HepG2 (cell line): ENCODE data around the gene MPZ. TPM values are rescaled to one million over a fixed set of nuclear protein-coding genes. Genes with fewer than 3 reads are reported as not detected.
A peak's percentile ranks its signal among the peaks of the same experiment; 100 is the strongest.

Experiments used
- FIP1L1 ChIP-seq: fragments of 200-400 bp; formaldehyde crosslinking; IDR thresholded peaks from 2 replicates; pipeline ENCODE4 v1.6.1; 2018; ENCODE audit warnings: low read depth, mild to moderate bottlenecking, low read length, moderate library complexity, borderline replicate concordance; ENCODE audit not compliant: insufficient read depth
- FOXA1 ChIP-seq, 2 experiments: fragments of 450-650 bp in 1 of 2; sonication (generic) in 1 of 2; formaldehyde crosslinking in 1 of 2; IDR thresholded peaks; 2 replicates each; pipeline versions ENCODE4 v1.4.0 to v1.6.1; 2016 to 2020; ENCODE audit warnings: missing genetic modification reagents in 1 of 2
- KLF6 ChIP-seq: IDR thresholded peaks from 2 replicates; pipeline ENCODE4 v1.8.0; 2016; ENCODE audit warnings: missing biosample characterization, missing genetic modification reagents
- NFATC3 ChIP-seq: sonication (generic); formaldehyde crosslinking; IDR thresholded peaks from 2 replicates; pipeline ENCODE4 v1.5.1; 2020; ENCODE audit warnings: mild to moderate bottlenecking, missing genetic modification reagents
- REPIN1 ChIP-seq: sonication (generic); formaldehyde crosslinking; IDR thresholded peaks from 2 replicates; pipeline ENCODE4 v1.8.0; 2022; ENCODE audit warnings: missing genetic modification reagents, low read depth, mild to moderate bottlenecking, borderline replicate concordance
- SOX6 ChIP-seq, 2 experiments: fragments of 450-650 bp in 1 of 2; sonication (generic) in 1 of 2; formaldehyde crosslinking in 1 of 2; IDR thresholded peaks; 2 replicates each; pipeline versions ENCODE4 v1.4.0 to v1.6.1; 2017 to 2020; ENCODE audit warnings: antibody characterized with exemption in 1 of 2, mild to moderate bottlenecking in 1 of 2, missing genetic modification reagents in 1 of 2
- ZBTB39 ChIP-seq: sonication (generic); formaldehyde crosslinking; IDR thresholded peaks from 2 replicates; pipeline ENCODE4 v1.5.0; 2020; ENCODE audit warnings: missing genetic modification reagents
- ZC3H4 ChIP-seq: sonication (generic); formaldehyde crosslinking; IDR thresholded peaks from 2 replicates; pipeline ENCODE4 v1.4.0; 2020; ENCODE audit warnings: missing genetic modification reagents, borderline replicate concordance
- ZNF407 ChIP-seq: sonication (generic); formaldehyde crosslinking; IDR thresholded peaks from one replicate; pipeline ENCODE4 v1.5.1; 2020; ENCODE audit warnings: mild to moderate bottlenecking, missing genetic modification reagents; ENCODE audit errors: not compliant biosample characterization
- ZNF670 ChIP-seq: sonication (generic); formaldehyde crosslinking; IDR thresholded peaks from 2 replicates; pipeline ENCODE4 v1.8.0; 2022; ENCODE audit warnings: mild to moderate bottlenecking, missing genetic modification reagents, borderline replicate concordance
- ZNF776 ChIP-seq: sonication (generic); formaldehyde crosslinking; IDR thresholded peaks from 2 replicates; pipeline ENCODE4 v1.4.0; 2020; ENCODE audit warnings: mild to moderate bottlenecking, missing genetic modification reagents
- polyA plus RNA-seq, 8 experiments: library from polyadenylated mRNA; depleted of rRNA in 3 of 8; stranded (reverse) in 7 of 8; unstranded in 1 of 8; fragments of >200 nt; fragmentation: Illumina TruSeq in 4 of 8; extraction: Trizol in 4 of 8; gene quantifications; 2 replicates each; pipeline versions ENCODE4 v1.2.1 to v1.2.3, GENCODE V29; 2011 to 2016; ENCODE audit warnings: low read depth in 4 of 8, missing spikeins in 1 of 8, mixed read lengths in 1 of 8; ENCODE audit not compliant: insufficient read depth in 1 of 8
- total RNA-seq, 5 experiments: library from RNA; depleted of rRNA; stranded (reverse); fragments of >200 nt; fragmentation: Illumina TruSeq; extraction: Trizol; gene quantifications; 2 replicates each; pipeline ENCODE4 v1.2.3, GENCODE V29; 2016; ENCODE audit warnings: low read depth in 1 of 5
- TF ChIP-seq, protein P1 (sequence below): sonication (generic); formaldehyde crosslinking; IDR thresholded peaks from 2 replicates; pipeline ENCODE4 v1.4.0; 2020; ENCODE audit warnings: missing genetic modification reagents
- TF ChIP-seq, protein P2 (sequence below): sonication (generic); formaldehyde crosslinking; IDR thresholded peaks from 2 replicates; pipeline ENCODE4 v1.4.0; 2020; ENCODE audit warnings: mild to moderate bottlenecking, low read depth, missing genetic modification reagents

The MPZ gene
- total and polyA plus RNA-seq, 2 of the 13 experiments (the other 11 are each of a cell fraction or from before 2014, with no cell fraction given) = 18.3 to 24.6 TPM

GRCh38 chr1:161314201-161314981 lies 4.6 kb upstream of the MPZ start, which contains the start of gene SDHC (continued):
- TF ChIP-seq ZBTB39 (no peak), REPIN1 (CRISPR knock-in tag) (peak; percentile 67; the same call in 1 of the 2 replicates), ZNF776 (CRISPR knock-in tag) (no peak), ZC3H4 (CRISPR knock-in tag) (no peak), FOXA1 (IDR thresholded peaks at IDR 0.05) (no peak), FOXA1 (CRISPR knock-in tag; IDR thresholded peaks at IDR 0.05) (no peak), KLF6 (CRISPR knock-in tag) (peak; percentile 59; the same call in 1 of the 2 replicates), FIP1L1 (no peak), SOX6 (IDR thresholded peaks at IDR 0.05) (no peak), SOX6 (CRISPR knock-in tag; IDR thresholded peaks at IDR 0.05) (peak; percentile 57), NFATC3 (CRISPR knock-in tag) (no peak), ZNF407 (CRISPR knock-in tag) (no peak), ZNF670 (peak; percentile 82; the same call in 1 of the 2 replicates)
- TF ChIP-seq, protein P1, sequence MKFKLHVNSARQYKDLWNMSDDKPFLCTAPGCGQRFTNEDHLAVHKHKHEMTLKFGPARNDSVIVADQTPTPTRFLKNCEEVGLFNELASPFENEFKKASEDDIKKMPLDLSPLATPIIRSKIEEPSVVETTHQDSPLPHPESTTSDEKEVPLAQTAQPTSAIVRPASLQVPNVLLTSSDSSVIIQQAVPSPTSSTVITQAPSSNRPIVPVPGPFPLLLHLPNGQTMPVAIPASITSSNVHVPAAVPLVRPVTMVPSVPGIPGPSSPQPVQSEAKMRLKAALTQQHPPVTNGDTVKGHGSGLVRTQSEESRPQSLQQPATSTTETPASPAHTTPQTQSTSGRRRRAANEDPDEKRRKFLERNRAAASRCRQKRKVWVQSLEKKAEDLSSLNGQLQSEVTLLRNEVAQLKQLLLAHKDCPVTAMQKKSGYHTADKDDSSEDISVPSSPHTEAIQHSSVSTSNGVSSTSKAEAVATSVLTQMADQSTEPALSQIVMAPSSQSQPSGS = peak; percentile 38
- TF ChIP-seq, protein P2, sequence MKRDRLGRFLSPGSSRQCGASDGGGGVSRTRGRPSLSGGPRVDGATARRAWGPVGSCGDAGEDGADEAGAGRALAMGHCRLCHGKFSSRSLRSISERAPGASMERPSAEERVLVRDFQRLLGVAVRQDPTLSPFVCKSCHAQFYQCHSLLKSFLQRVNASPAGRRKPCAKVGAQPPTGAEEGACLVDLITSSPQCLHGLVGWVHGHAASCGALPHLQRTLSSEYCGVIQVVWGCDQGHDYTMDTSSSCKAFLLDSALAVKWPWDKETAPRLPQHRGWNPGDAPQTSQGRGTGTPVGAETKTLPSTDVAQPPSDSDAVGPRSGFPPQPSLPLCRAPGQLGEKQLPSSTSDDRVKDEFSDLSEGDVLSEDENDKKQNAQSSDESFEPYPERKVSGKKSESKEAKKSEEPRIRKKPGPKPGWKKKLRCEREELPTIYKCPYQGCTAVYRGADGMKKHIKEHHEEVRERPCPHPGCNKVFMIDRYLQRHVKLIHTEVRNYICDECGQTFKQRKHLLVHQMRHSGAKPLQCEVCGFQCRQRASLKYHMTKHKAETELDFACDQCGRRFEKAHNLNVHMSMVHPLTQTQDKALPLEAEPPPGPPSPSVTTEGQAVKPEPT (CRISPR knock-in tag) = no peak
